Islet precursor cell (in vitro differentiated cells): ENCODE data around the gene ATF7IP.
A peak's percentile ranks its signal among the peaks of the same experiment; 100 is the strongest.

Experiments used
- DNase-seq: peaks from one replicate; pipeline ENCODE4 v3.0.0-alpha.2; 2018

ATF7IP gene

GRCh38 chr12:14495326-14495725 is 129.8 kb downstream of the ATF7IP start:
- no peak for DNase-seq

DNA sequence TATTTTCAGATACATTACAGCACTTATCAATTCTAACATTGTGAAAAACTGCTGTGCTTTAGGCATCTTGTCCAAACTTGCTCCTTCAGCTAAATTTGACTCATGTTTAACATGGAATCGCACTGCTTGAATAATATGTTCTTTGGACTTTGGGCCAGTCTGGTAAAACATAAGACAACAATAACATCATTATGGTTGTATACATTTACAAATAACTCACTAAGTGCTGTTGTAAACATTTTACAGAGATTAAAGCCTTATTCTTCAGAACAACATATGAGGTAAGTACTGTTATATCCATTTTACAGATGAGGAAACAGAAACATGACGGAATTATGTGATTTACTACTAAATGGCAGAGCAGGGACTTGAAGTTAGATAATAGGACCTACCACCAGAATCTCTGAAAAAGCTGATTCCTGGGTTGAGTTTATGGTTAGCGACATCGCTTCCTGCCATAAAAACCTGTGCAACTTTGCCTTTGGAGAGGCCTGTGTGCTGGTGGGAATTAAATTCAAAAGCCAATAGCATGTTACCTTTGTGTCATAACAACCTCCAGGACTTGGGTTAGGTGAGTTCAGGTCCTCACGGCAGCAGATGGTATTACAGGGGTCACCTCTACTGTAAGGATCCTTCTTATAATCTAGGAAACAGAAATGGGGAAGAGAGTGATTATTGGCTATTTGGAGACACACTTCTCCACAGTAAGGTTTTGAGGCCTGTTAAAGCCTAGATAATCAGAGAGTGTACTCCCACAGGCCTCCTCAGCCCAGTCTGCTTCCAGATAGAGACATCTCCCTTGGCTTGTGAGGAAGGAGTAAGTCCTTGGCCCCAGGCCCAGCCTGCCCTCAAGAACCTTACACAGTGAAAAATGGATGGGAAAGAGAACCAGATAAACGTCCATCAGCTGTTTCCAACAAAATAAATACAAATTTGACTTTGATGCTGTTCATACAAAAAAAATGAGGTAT is 140.4 kb downstream of the ATF7IP start:
- no peak for DNase-seq

GRCh38 chr12:14510574-14510973 is 145.1 kb downstream of the ATF7IP start:
- peak; percentile 68 for DNase-seq

DNA sequence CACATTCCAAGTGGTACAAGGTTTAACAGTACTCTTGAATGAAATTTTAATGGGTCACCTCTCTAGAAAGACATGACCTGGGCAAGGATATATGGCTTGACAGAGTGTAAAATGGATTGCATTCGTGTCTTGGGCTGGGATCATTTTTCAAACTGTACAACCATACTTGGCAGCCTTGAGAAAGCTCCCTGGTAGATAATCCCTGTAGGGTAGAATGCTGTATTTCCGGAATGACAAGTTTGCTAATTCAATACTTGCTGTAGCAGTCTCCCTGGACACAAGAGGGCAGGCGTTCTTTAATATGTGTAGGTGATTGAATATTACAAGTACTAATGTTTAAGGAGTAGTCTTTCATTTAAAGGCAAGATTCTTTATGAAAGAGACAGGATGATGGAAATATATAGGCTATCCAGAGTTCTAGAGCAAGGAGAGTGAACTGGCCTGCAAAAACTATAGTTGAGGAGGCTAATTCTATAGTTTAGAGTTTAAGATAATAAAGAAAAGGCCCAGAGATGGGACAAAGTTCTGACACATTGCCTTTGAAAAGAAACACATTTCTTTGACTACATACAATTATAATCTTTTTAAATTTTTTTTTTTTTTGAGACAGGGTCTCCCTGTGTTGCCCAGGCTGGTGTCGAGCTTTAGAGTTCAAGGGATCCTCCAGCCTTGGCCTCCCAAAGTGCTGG is 148.8 kb downstream of the ATF7IP start:
- DNase-seq, result peak; percentile 70

DNA sequence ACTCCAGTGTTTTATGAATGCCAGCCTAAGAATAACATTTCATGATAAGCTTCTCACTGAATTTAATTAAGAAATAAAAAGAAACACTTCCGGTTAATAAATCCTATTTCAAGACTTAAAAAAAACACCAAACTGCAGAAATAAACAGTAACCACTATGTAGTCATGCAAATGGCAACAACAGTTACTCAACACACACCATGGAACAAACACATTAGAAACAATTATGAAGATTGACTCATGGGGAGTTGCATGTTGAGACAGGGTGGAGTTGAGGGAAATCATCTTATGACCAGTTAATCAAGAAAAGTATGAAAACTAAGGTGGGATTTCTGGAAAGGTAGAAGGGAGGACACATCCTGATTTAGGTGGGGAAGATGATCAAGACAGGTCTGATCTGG is 149.5 kb downstream of the ATF7IP start:
- DNase-seq, result no peak

GRCh38 chr12:14521822-14522221 is 156.3 kb downstream of the ATF7IP start:
- DNase-seq, result no peak

DNA sequence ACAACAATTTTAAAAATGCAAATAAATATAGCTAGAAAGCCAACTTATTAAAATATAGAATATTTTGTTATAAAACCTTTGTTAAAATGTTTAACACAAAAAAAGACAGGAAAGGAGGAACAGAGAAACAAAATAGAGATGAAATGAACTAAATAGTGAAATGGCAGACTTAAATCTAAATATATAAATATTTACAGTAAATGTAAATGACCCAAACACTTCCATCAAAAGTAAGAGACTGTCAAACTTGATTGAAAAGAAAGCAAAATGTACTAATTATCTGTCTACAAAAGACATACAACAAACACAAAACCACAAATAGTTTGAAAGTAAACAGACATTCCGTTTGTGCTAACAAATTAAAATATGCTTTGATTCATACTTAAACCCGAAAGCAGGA is 160.5 kb downstream of the ATF7IP start:
- DNase-seq, result no peak

- DNase-seq, result no peak
Observed at GRCh38 chr12:14532152-14532551, 166.7 kb downstream of the ATF7IP start.

DNA sequence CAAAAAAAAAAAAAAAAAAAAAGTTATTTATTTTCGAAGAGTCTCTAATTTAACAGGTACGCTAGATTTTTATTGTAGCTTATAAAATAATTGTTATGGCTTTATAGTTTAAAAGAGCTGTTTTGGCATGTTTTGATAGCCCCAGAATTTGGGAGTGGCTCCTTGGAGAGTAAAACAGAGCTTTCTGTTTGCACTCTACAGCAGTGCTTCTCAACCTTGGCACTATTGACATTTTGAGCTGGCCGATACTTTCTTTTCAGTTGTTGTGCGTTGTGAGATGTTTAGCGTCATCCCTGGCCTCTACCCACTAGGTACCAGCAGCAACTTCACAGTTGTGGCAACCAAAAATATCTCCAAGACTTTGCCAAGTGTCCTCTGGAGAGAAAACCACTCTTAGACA is 171.6 kb downstream of the ATF7IP start:
- DNase-seq, result no peak

GRCh38 chr12:14540801-14541462 is 175.4 kb downstream of the ATF7IP start:
- no peak for DNase-seq

GRCh38 chr12:14545144-14546124 is 180.0 kb downstream of the ATF7IP start:
- no peak for DNase-seq

GRCh38 chr12:14547571-14547970 is 182.1 kb downstream of the ATF7IP start:
- no peak for DNase-seq

- DNase-seq, result no peak
Observed at GRCh38 chr12:14548609-14549008, 183.1 kb downstream of the ATF7IP start.
